Measurements from ENCODE around the gene SMIM10.
"Not testable (repeated sequence)": the region's sequence is repeated elsewhere in the genome, so short reads cannot be mapped to it uniquely, and the experiment has no call there.

Gene SMIM10

DNA sequence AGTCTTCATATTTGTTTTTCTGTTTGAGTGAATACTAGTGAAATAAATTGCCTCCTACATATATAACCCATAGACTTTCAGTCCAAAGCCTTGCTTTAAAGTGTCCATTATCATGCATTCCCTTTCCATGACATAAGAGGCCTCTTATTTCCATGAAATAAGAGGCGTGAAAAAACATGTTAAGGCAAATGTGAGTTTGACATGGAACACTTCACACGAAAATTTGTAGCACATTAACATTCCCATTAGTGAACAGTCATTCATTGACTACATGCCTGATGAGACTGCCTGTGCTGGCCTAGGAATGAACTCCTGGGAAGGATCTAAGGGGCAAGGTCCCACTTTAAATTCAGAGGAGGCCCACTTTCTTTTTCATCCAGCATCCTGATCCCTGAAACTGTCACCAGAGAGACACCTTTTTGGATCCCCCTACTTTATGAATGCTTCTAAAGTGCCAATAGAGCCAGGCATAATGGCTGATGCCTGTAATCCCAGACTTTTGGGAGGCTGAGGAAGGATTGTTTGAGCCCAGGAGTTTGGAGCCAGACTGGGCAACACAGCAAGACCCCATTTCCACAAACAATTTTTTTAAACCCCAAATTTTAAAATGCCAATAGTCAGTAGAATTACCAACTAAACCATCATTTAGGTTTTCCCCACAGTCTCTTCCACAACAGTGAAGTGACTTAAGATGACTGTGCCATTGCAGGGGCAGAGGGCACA, 24.9 kb downstream of the SMIM10 start:
- DNase-seq (ENCODE audit: low read depth): no peak

DNA sequence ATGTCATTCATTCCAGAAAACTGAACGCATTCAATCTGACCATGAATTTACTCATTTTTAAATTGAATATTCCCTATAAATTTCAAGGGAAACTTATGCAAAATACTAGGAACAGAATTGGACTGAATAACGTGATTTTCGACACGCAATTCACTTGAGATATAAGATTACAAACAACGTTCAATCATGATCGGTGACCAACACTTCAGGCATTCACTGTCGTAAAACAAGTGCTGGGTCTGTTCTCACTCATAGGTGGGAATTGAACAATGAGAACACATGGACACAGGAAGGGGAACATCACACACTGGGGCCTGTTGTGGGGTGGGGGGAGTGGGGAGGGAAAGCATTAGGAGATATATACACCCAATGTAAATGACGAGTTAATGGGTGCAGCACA, 29.1 kb downstream of the SMIM10 start:
- not testable (repeated sequence) for DNase-seq (ENCODE audit: low read depth)

GRCh38 chrX:135023791-135024190, 33.0 kb downstream of the SMIM10 start:
- DNase-seq (ENCODE audit: low read depth): not testable (repeated sequence)

DNA sequence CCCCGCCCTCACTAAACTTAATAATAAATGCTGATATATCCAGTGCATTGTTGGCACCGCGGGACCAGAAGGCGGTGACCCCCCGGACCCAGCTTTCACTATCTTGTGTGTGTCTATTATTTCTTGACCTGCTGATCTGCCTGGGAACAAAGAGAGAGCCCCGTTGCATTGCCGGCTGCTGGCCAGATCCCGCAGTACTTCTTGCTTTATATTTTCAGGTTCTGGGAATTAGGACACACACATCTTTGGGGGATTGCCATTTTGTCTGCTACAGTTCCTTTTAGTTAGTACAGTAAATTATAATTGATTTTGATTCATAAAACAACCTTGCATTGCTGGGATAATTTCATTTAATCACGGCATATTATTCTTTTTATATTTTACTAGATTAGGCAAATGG, 33.7 kb downstream of the SMIM10 start:
- DNase-seq (ENCODE audit: low read depth): no peak

DNA sequence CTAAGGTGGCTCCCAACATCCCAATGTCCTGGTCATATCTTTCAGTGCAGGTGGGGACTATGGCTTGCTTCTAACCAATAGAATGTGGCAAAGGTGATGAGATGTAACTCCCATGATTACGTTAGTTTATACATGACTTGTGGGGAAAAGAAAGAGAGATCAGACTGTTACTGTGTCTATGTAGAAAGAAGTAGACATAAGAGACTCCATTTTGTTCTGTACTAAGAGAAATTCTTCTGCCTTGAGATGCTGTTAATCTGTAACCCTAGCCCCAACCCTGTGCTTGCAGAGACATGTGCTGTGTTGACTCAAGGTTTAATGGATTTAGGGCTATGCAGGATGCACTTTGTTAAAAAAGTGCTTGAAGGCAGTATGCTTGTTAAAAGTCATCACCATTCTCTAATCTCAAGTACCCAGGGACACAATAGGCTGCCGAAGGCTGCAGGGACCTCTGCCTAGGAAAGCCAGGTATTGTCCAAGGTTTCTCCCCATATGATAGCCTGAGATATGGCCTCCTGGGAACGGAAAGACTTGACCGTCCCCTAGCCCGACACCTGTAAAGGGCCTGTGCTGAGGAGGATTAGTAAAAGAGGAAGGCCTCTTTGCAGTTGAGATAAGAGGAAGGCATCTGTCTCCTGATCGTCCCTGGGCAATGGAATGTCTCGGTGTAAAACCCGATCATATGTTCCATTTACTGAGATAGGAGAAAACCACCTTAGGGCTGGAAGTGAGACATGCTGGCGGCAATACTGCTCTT, 39.6 kb downstream of the SMIM10 start:
- not testable (repeated sequence) for DNase-seq (ENCODE audit: low read depth)

DNA sequence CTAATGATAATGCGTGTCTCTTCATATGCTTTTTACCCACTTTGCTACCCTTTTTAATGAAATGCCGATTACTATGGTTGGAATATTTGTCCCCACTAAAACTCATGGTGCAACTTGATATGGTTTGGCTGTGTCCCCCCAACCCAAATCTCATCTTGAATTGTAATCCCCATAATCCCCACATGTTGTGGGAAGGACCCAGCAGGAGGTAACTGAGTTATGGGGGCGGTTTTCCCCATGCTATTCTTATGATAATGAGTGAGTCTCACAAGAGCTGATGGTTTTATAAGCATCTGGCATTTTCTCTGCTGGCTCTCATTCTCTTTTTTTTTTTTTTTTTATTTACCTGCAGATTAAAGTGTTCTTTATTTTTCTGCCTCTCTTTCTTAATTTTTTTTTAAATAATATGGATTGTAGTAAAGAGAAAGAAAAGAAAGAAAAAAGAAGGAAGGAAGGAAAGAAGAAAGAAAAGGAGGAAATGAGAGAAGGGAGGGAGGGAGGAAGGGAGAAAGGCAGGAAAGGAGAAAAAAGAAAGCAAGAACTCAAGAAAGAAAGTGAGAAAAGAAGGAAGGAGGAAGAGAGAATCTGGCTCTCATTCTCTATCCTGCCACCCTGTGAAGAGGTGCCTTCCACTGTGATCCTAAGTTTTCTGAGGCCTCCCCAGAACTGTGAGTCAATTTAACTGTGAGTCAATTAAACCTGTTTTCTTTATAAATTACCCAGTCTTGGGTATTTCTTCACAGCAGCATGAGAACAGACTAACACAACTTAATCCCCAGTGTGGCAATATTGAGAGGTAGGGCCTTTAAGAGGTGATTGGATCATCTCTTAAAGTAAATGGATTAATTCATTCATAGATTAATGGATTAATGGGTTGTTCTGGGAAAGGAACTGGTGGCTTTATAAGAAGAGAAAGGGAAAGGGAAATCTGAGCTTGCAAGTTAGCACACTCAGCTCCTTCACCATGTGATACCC, 50.6 kb downstream of the SMIM10 start:
- DNase-seq (ENCODE audit: low read depth): not testable (repeated sequence)

All from fibroblast of the conjunctiva (primary cell).